Neutrophil (primary cell): ENCODE measurements around the gene PDIA5.

Source experiments
- H3K27ac ChIP-seq: fragments of 200-600 bp; sonication (generic); 2 replicates; pipeline ENCODE4 v1.5.1; 2016; ENCODE audit warnings: mild to moderate bottlenecking, moderate library complexity
- H3K27me3 ChIP-seq: fragments of 200-600 bp; sonication (generic); 2 replicates; pipeline ENCODE4 v1.6.0; 2016; ENCODE audit warnings: mild to moderate bottlenecking
- H3K36me3 ChIP-seq: fragments of 200-600 bp; sonication (generic); 2 replicates; pipeline ENCODE4 v1.5.1; 2017
- H3K4me1 ChIP-seq, 2 experiments: fragments of 200-600 bp in 1 of 2; sonication (generic) in 1 of 2; 1 replicate in 1 of 2; 2 replicates in 1 of 2; pipeline versions ENCODE4 v1.5.1 to v1.6.1; 2013 to 2016; ENCODE audit warnings: low read depth in 1 of 2, low read length in 1 of 2, mild to moderate bottlenecking in 1 of 2, moderate library complexity in 1 of 2; ENCODE audit not compliant: control insufficient read depth in 1 of 2, insufficient read depth in 1 of 2
- H3K4me3 ChIP-seq, 2 experiments: fragments of 200-600 bp in 1 of 2; sonication (generic) in 1 of 2; 1 replicate in 1 of 2; 2 replicates in 1 of 2; pipeline ENCODE4 v1.5.1; 2013 to 2016; ENCODE audit warnings: low read depth in 1 of 2, low read length in 1 of 2, mild to moderate bottlenecking in 1 of 2, moderate library complexity in 1 of 2
- H3K9me3 ChIP-seq: fragments of 200-600 bp; sonication (generic); 2 replicates; pipeline ENCODE4 v1.5.1; 2016
- TF ChIP-seq, protein P1 (sequence below): fragments of 200-600 bp; sonication (generic); IDR thresholded peaks from 2 replicates; pipeline ENCODE4 v1.5.1; 2016; ENCODE audit warnings: antibody characterized with exemption

PDIA5 gene

DNA sequence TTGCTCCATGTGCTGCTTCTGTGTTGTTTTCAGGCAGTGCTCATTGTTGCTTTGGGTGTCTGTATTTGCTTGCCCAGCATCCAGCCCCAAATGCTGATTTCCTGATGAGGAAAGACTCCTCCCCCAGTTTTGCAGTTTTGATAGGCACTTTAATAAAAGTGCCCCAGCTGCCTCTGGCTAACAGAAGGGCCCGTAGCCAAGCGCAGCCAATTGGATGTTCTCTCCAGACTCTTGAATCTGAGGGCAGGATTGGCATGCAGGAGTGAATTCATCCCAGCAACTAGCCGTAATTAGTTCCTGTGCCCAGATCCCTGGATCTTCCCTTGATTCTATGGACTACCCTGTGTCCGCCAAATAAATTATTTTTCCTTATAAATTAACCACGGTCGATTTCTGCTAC, 24.4 kb upstream of the PDIA5 start:
- no peaks in the 10 kb centered on the region for H3K36me3 ChIP-seq
- no peak overlapping the region for H3K27ac ChIP-seq
- TF ChIP-seq, protein P1, sequence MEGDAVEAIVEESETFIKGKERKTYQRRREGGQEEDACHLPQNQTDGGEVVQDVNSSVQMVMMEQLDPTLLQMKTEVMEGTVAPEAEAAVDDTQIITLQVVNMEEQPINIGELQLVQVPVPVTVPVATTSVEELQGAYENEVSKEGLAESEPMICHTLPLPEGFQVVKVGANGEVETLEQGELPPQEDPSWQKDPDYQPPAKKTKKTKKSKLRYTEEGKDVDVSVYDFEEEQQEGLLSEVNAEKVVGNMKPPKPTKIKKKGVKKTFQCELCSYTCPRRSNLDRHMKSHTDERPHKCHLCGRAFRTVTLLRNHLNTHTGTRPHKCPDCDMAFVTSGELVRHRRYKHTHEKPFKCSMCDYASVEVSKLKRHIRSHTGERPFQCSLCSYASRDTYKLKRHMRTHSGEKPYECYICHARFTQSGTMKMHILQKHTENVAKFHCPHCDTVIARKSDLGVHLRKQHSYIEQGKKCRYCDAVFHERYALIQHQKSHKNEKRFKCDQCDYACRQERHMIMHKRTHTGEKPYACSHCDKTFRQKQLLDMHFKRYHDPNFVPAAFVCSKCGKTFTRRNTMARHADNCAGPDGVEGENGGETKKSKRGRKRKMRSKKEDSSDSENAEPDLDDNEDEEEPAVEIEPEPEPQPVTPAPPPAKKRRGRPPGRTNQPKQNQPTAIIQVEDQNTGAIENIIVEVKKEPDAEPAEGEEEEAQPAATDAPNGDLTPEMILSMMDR: no peak
- peaks cover under 1 to 4% of the 10 kb centered on the region in 2 experiments for H3K4me1 ChIP-seq
- H3K4me3 ChIP-seq: no peak overlapping the region
- H3K27me3 ChIP-seq: peaks cover 36% of the 10 kb centered on the region
- no peaks in the 10 kb centered on the region for H3K9me3 ChIP-seq

DNA sequence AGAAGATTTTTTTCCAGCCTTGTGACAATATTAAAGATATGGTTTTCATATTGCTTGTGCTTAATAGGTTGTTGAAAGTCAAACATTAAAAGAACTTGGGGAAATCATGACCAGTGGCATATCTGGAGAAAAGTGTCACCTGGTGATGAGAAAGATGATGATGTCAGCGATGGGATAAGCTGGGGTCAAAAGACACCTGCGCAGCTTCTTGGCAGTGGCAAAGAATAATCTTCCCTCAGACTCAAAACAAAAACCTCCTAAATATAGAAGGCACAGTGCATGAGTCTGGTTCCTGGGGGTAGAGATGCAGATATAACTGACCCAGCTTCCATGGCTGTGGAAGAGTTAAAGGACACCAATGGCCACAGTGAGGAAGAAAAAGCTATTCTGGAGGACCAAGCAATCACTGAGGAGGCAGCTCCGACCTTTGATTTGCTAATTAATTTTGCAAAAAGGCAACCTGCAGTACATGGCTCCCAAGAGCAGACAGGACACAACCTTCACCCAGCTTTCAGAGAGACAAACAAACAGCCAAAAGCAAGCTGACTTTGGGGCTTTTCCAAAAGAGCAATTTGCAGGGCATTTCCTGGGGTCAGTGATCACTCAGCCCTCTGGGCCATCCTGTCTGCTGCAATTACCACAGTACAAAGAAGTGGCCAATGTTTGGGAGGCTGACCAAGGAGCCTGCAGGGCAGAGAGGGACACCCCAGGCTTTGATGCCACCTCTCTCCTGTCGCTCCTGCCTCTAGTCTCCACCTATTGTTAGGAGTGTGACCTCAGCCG, 21.7 kb upstream of the PDIA5 start:
- Histone ChIP-seq H3K27me3 (peaks cover 28% of the 10 kb centered on the region), H3K4me1 (no peaks in the 10 kb centered on the region), H3K36me3 (no peaks in the 10 kb centered on the region), H3K4me3 (no peak overlapping the region), H3K27ac (no peak overlapping the region), H3K9me3 (no peaks in the 10 kb centered on the region)
- TF ChIP-seq, protein P1: no peak

DNA sequence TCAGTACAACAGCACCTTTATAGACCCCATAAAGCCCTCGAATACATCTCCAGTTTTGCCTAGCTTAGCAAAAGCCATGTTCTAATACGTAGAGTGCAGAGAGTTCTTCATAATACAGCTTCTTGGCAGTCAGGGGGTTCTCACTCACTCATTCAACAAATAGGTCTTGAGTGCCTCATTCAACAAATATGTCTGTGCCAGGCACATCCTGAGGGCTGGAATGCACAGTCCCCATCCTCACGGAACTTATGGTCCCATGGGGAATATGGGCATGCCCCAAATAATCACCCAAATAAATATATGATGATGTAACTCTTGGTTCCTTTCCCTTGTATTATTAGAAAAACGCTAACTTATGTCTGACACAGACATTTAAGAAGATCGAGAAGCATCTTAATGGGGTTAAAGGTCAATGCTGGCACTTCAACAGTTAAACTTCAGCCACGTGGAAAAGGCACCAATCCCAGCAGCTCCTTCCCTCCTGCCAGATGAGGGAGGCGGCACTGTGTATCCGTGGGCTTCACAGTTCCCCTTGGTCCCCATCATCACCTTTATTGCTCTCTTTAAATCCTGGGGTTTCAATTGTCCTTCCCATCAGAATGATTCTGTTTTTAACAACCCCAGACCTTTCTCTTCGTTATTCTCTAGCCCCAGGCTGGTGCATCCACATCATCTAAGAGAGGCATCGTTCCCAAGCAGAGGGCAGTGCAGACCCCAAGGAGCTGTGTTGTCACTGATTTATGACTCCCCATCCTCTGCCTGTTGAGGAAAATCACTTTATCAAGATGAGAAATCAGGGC, 20.4 kb upstream of the PDIA5 start:
- Histone ChIP-seq H3K9me3 (no peaks in the 10 kb centered on the region), H3K27me3 (peaks cover 23% of the 10 kb centered on the region), H3K27ac (no peak overlapping the region), H3K4me1 (no peaks in the 10 kb centered on the region), H3K36me3 (no peaks in the 10 kb centered on the region), H3K4me3 (no peak overlapping the region)
- TF ChIP-seq, protein P1: no peak

DNA sequence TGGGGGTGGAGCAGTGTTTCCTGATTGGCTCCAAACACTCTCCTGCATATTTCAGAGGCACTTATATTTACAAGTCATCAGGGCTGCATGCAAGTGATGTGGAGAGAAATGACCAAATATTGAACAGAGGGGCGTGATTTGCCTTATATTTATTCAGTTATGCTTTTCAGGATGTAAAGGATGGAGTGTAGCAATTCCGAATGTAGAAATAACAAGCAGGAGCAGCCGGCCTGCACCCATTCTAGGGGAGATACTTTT, 19.8 kb upstream of the PDIA5 start:
- Histone ChIP-seq H3K27me3 (peaks cover 19% of the 10 kb centered on the region), H3K4me3 (no peak overlapping the region), H3K36me3 (no peaks in the 10 kb centered on the region), H3K4me1 (no peaks in the 10 kb centered on the region), H3K27ac (no peak overlapping the region), H3K9me3 (no peaks in the 10 kb centered on the region)
- TF ChIP-seq, protein P1: no peak

DNA sequence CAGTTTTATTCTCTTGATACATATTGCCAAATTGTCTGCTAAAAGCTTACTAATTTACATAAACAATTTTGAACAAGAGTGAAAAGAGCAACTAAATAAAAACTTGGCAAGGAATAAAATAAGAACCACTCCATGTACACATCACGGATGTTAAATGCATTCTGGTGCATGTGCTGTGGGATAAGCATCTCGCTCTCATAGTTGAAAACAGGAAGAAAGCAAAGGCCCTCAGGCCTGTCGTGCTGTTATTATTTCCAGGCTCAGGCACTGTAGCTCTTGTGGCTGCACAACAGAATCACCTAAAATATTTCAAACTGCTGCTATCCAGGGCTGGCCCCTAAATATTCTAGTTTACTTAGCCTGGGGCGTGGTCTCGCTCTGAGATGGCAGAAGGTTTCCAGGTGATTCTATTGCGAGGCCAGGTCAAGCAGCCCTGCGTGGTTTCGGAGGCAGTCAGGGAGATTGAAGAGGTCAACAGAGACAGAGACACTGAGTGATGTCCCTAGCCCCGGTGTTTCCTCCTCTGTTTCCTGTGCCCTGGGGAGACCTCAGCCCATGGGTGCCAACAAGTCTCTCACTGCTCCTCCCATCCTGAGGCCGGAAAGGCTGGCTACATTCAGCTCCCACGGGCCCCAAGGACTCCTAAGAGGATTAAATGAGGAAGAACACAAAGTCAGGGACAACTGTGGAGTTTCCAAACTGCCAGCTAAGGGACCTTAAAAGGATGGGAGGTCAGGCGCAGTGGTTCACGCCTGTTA, 18.2 kb upstream of the PDIA5 start:
- Histone ChIP-seq H3K36me3 (no peaks in the 10 kb centered on the region), H3K4me1 (no peaks in the 10 kb centered on the region), H3K27ac (no peak overlapping the region), H3K27me3 (peaks cover 14% of the 10 kb centered on the region), H3K9me3 (no peaks in the 10 kb centered on the region), H3K4me3 (no peak overlapping the region)
- TF ChIP-seq, protein P1: no peak
